GM12878 (cell line): ENCODE data around the gene CTH. TPM values are rescaled to one million over a fixed set of nuclear protein-coding genes. Genes with fewer than 3 reads are reported as not detected.

Experiments used
- ATAC-seq: fragments of 200-7000 bp; cut with Tn5 transposase; 3 replicates; pipeline ENCODE4 v1.9.1; 2020; ENCODE audit warnings: mild to moderate bottlenecking, moderate library complexity
- BruUV-seq: library from RNA; stranded (reverse); fragments of 400-500 nt; replicated peaks from 2 replicates; lab custom pipeline; 2021; lab: Mats Ljungman, UMichigan
- CTCF ChIA-PET: fragments of 300-600 bp; sonication (Branson Sonifier 250); formaldehyde crosslinking; extraction: SDS; loops from one replicate; lab custom pipeline; 2021; ENCODE audit warnings: inconsistent platforms; lab: Yijun Ruan, JAX
- POLR2A ChIA-PET: fragments of 350-600 bp; formaldehyde crosslinking; extraction: SDS; loops from one replicate; lab custom pipeline; 2021; ENCODE audit warnings: inconsistent platforms; lab: Charles Lee
- RAD21 ChIA-PET: fragments of 300-600 bp; sonication (Branson Sonifier 250); formaldehyde crosslinking; loops from one replicate; lab custom pipeline; 2023; ENCODE audit warnings: antibody characterized with exemption; ENCODE audit not compliant: unreplicated experiment; lab: Charles Lee
- SMC1A ChIA-PET: fragments of 300-600 bp; sonication (Branson Sonifier 250); formaldehyde crosslinking; loops from one replicate; lab custom pipeline; 2023; ENCODE audit not compliant: unreplicated experiment, uncharacterized antibody; lab: Charles Lee
- DNase-seq: peaks from one replicate; pipeline ENCODE4 v3.0.0-alpha.2; 2011; ENCODE audit warnings: low read depth, low spot score
- FAIRE-seq: peaks from 3 replicates; lab custom pipeline; 2011; peaks lifted over from hg19 to GRCh38; lab: Jason Lieb, UNC
- H2AFZ ChIP-seq: 2 replicates; pipeline ENCODE4 v1.6.0; 2011; ENCODE audit warnings: low read depth, low read length, control low read depth; ENCODE audit not compliant: control insufficient read depth
- H3K27ac ChIP-seq: 2 replicates; pipeline ENCODE4 v1.5.1; 2011; ENCODE audit warnings: control low read depth; ENCODE audit not compliant: control insufficient read depth, insufficient read depth
- H3K27me3 ChIP-seq, 2 experiments: replicated peaks in 1 of 2; 2 replicates each; pipeline versions ENCODE4 v1.6.0 to v1.6.1; 2011; ENCODE audit warnings: low read length in 1 of 2; ENCODE audit not compliant: control insufficient read depth in 2 of 2, insufficient read depth in 2 of 2
- H3K36me3 ChIP-seq, 2 experiments: 2 replicates each; pipeline ENCODE4 v1.5.1; 2011; ENCODE audit warnings: low read length in 1 of 2; ENCODE audit not compliant: control insufficient read depth in 2 of 2, insufficient read depth in 2 of 2
- H3K4me1 ChIP-seq: 2 replicates; pipeline ENCODE4 v1.6.1; 2011; ENCODE audit warnings: mild to moderate bottlenecking, low read length, moderate library complexity, mixed read lengths; ENCODE audit not compliant: control insufficient read depth, insufficient read depth
- H3K4me2 ChIP-seq: 2 replicates; pipeline ENCODE4 v1.6.0; 2011; ENCODE audit warnings: control low read depth; ENCODE audit not compliant: control insufficient read depth, insufficient read depth
- H3K4me3 ChIP-seq: fragments of 200-600 bp; sonication (generic); 2 replicates; pipeline ENCODE4 v1.5.1; 2016
- H3K79me2 ChIP-seq: 2 replicates; pipeline ENCODE4 v1.6.0; 2011; ENCODE audit warnings: low read length; ENCODE audit not compliant: control insufficient read depth, insufficient read depth
- H3K9ac ChIP-seq: 2 replicates; pipeline ENCODE4 v1.8.0; 2011; ENCODE audit warnings: low read length, control low read depth, mixed read lengths; ENCODE audit not compliant: control insufficient read depth, insufficient read depth
- H3K9me3 ChIP-seq: replicated peaks from 3 replicates; pipeline ENCODE4 v1.5.1; 2011; ENCODE audit warnings: mild to moderate bottlenecking, low read length; ENCODE audit not compliant: control insufficient read depth, insufficient read depth
- H4K20me1 ChIP-seq: 2 replicates; pipeline ENCODE4 v1.6.0; 2011; ENCODE audit not compliant: control insufficient read depth, insufficient read depth
- IRF4 ChIP-seq: IDR thresholded peaks from 2 replicates; pipeline ENCODE4 v1.6.1; 2011; ENCODE audit warnings: low read depth, low read length
- NFIC ChIP-seq: IDR thresholded peaks from 2 replicates; pipeline ENCODE4 v1.6.1; 2012; ENCODE audit warnings: low read depth, mild to moderate bottlenecking, inconsistent platforms, low read length, moderate library complexity
- PAX5 ChIP-seq: IDR thresholded peaks from 2 replicates; pipeline ENCODE4 v1.6.1; 2011; ENCODE audit warnings: low read depth, low read length, borderline replicate concordance
- PML ChIP-seq: IDR thresholded peaks from 2 replicates; pipeline ENCODE4 v1.6.1; 2012; ENCODE audit warnings: low read length, inconsistent platforms
- RCOR1 ChIP-seq: conservative IDR thresholded peaks from 2 replicates; pipeline ENCODE4 v1.6.1; 2012; ENCODE audit warnings: low read depth, low read length, improper control_type of control experiment
- ZNF207 ChIP-seq: fragments of 450-650 bp; IDR thresholded peaks from 2 replicates; pipeline ENCODE4 v1.6.1; 2014; ENCODE audit warnings: antibody characterized with exemption, mild to moderate bottlenecking, borderline replicate concordance
- WGBS: methylation state at CpG from one replicate; pipeline ENCODE4 v1.1.6; 2016; ENCODE audit warnings: low lambda C conversion rate; ENCODE audit not compliant: insufficient replicate concordance, insufficient coverage; ENCODE audit errors: missing lambda C conversion rate; 5-methylcytosine and 5-hydroxymethylcytosine counted together
- in situ Hi-C: fragments of 300-500 bp; cut with MboI; formaldehyde crosslinking; loops from 9 replicates; pipeline ENCODE4 v1.14.3; 2018; ENCODE audit warnings: mixed read lengths
- intact Hi-C: fragments of 100-400 bp; cut with micrococcal nuclease; formaldehyde crosslinking; loops from one replicate; pipeline ENCODE4 v1.14.2; 2022; ENCODE audit not compliant: unreplicated experiment
- polyA plus RNA-seq, 11 experiments: library from polyadenylated mRNA; depleted of rRNA in 4 of 11; unstranded in 6 of 11; stranded (reverse) in 5 of 11; fragments of >200 nt; fragmentation: Nextera tagmentation in 4 of 11; fragmentation: Illumina TruSeq in 1 of 11; extraction: Ambion mirVana in 4 of 11; extraction: Trizol in 1 of 11; gene quantifications; 1 replicate in 1 of 11; 2 replicates in 10 of 11; pipeline versions ENCODE4 v1.2.1 to v1.2.3, GENCODE V29; 2011 to 2016; ENCODE audit warnings: inconsistent platforms in 2 of 11, missing spikeins in 2 of 11, low read depth in 1 of 11
- total RNA-seq, 4 experiments: library from RNA; depleted of rRNA in 3 of 4; stranded (reverse); fragments of >200 nt in 3 of 4; fragmentation: Illumina TruSeq in 1 of 4; extraction: Trizol in 1 of 4; gene quantifications; 2 replicates each; pipeline versions ENCODE4 v1.2.1 to v1.2.3, GENCODE V29; 2013 to 2021
- TF ChIP-seq, protein P1 (sequence below): fragments of 450-650 bp; IDR thresholded peaks from 2 replicates; pipeline ENCODE4 v1.6.1; 2016; ENCODE audit warnings: mild to moderate bottlenecking
- TF ChIP-seq, protein P2 (sequence below): fragments of 450-650 bp; IDR thresholded peaks from 2 replicates; pipeline ENCODE4 v1.6.1; 2016; ENCODE audit warnings: mild to moderate bottlenecking
- TF ChIP-seq, protein P3 (sequence below): fragments of 450-650 bp; IDR thresholded peaks from 2 replicates; pipeline ENCODE4 v1.6.1; 2017; ENCODE audit warnings: low read depth, mild to moderate bottlenecking, moderate library complexity

Gene CTH
- total and polyA plus RNA-seq, 10 of the 15 experiments (the other 5 are each of a cell fraction or from before 2014, with no cell fraction given), result 6.3 to 17.5 (median 10.4) TPM

DNA sequence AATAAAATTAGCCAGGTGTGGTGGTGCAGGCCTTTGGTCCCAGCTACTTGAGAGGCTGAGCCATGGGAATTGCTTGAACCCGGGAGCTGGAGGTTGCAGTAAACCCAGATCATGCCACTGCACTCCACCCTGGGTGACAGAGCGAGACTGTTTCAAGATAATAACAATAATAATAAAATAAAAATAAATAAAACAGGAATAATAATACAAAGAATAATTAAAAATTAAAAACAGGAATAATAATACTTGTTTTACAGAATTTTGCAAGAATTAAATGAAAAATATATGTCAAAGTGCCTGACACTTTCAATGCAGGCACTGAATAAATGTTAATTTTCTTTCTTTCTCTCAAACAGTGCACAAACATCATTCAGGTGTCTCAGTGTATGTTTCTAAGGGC lies 26.5 kb upstream of the CTH start:
- ChIA-PET SMC1A (interaction anchor here (0.8 to 1.7 kb wide), 2 partner anchors 14 to 381 kb away, joined by 3 to 5 read pairs; no protein-coding TSS in a partner anchor), POLR2A (interaction anchor here (1.1 kb wide), 1 partner anchor 17 kb away, joined by 3 read pairs; no protein-coding TSS in a partner anchor), RAD21 (no interaction called here), CTCF (no interaction called here)
- DNase-seq, result no peak
- Histone ChIP-seq H2AFZ (no peak overlapping the region), H3K27me3 (no peaks in the 10 kb centered on the region), H3K27ac (no peak overlapping the region), H3K9me3 (no peaks in the 10 kb centered on the region; the same call in 2 of the 3 replicates), H3K36me3 (no peaks in the 10 kb centered on the region), H3K4me2 (no peak overlapping the region), H4K20me1 (no peaks in the 10 kb centered on the region), H3K79me2 (no peaks in the 10 kb centered on the region), H3K4me1 (no peaks in the 10 kb centered on the region), H3K4me3 (no peak overlapping the region), H3K9ac (no peak overlapping the region)
- no TSS peak for BruUV-seq
- ATAC-seq, result no peak
- in situ Hi-C loops, result no loop called here
- TF ChIP-seq, protein P1, sequence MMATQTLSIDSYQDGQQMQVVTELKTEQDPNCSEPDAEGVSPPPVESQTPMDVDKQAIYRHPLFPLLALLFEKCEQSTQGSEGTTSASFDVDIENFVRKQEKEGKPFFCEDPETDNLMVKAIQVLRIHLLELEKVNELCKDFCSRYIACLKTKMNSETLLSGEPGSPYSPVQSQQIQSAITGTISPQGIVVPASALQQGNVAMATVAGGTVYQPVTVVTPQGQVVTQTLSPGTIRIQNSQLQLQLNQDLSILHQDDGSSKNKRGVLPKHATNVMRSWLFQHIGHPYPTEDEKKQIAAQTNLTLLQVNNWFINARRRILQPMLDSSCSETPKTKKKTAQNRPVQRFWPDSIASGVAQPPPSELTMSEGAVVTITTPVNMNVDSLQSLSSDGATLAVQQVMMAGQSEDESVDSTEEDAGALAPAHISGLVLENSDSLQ, result no peak
- TF ChIP-seq, protein P2, sequence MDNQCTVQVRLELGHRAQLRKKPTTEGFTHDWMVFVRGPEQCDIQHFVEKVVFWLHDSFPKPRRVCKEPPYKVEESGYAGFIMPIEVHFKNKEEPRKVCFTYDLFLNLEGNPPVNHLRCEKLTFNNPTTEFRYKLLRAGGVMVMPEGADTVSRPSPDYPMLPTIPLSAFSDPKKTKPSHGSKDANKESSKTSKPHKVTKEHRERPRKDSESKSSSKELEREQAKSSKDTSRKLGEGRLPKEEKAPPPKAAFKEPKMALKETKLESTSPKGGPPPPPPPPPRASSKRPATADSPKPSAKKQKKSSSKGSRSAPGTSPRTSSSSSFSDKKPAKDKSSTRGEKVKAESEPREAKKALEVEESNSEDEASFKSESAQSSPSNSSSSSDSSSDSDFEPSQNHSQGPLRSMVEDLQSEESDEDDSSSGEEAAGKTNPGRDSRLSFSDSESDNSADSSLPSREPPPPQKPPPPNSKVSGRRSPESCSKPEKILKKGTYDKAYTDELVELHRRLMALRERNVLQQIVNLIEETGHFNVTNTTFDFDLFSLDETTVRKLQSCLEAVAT, result no peak
- TF ChIP-seq ZNF207 (no peak), RCOR1 (no peak), PAX5 (no peak), IRF4 (no peak), PML (no peak), NFIC (no peak)
- TF ChIP-seq, protein P3, sequence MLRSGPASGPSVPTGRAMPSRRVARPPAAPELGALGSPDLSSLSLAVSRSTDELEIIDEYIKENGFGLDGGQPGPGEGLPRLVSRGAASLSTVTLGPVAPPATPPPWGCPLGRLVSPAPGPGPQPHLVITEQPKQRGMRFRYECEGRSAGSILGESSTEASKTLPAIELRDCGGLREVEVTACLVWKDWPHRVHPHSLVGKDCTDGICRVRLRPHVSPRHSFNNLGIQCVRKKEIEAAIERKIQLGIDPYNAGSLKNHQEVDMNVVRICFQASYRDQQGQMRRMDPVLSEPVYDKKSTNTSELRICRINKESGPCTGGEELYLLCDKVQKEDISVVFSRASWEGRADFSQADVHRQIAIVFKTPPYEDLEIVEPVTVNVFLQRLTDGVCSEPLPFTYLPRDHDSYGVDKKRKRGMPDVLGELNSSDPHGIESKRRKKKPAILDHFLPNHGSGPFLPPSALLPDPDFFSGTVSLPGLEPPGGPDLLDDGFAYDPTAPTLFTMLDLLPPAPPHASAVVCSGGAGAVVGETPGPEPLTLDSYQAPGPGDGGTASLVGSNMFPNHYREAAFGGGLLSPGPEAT, result no peak
- intact Hi-C loops, result no loop called here
- FAIRE-seq, result no peak
- WGBS, result 92% methylated on average over 2 of the region's 2 CpGs
